ENCODE results near the gene ATP6V0C.
A peak's percentile ranks its signal among the peaks of the same experiment; 100 is the strongest.
"Not testable (repeated sequence)": the region's sequence is repeated elsewhere in the genome, so short reads cannot be mapped to it uniquely, and the experiment has no call there.

The ATP6V0C gene

DNA sequence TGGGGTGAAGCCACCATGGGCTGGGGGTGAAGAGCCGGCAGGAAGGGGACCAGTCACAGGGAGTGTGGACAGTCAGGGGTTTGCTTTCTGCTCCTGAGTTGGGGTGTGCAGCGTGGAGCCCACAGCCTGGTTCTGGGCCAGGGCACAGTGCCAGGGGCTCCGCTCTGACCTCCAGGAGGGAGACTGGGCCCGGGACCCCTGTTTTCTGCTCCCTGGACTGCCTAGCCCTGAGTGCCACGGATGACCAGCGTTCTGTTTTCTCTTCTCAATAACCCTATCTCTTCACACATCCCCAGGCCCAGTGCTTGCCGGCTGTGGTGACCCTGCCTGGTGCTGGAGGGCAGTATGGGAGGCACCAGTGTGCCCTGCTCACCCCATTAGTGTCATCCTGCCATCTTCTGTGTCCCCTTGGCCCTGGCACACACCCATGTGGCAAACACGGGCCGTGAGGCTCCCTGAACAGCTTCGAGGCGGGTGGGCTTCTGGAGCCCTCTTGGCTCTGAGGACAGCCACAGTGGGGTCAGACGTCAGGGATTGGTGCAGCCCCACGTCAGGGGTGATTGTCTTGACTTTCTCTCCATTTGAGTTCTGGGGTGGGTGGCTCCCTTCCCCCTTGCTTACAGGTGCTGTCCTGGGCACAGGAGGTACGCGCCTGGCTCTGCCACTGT is 16.3 kb downstream of the ATP6V0C start:
- DNase-seq = no peak

- DNase-seq = no peak
Observed at GRCh38 chr16:2530629-2531318, 17.0 kb downstream of the ATP6V0C start.

DNA sequence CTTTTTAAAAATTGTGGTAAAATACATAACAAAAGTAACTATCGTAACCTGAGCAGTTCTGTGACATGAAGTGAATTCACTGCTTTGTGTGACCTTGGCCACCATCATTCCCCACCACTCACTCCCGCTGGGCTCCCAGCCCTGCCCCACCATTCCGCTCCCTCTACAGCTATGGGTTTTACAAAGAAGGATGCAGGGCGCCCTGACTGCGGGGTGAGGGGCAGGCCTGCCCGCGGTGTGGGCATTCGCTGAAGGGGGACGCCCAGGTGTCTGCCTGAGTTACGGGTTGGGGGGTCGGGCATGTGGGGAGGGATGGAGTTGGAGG is 17.6 kb downstream of the ATP6V0C start, which contains the start of gene CEMP1:
Gene CEMP1, minus strand, starts transcription at position 38 of the 325 bp plus-strand sequence. CDS start 335 bp downstream, outside the sequence.
- DNase-seq = no peak

DNA sequence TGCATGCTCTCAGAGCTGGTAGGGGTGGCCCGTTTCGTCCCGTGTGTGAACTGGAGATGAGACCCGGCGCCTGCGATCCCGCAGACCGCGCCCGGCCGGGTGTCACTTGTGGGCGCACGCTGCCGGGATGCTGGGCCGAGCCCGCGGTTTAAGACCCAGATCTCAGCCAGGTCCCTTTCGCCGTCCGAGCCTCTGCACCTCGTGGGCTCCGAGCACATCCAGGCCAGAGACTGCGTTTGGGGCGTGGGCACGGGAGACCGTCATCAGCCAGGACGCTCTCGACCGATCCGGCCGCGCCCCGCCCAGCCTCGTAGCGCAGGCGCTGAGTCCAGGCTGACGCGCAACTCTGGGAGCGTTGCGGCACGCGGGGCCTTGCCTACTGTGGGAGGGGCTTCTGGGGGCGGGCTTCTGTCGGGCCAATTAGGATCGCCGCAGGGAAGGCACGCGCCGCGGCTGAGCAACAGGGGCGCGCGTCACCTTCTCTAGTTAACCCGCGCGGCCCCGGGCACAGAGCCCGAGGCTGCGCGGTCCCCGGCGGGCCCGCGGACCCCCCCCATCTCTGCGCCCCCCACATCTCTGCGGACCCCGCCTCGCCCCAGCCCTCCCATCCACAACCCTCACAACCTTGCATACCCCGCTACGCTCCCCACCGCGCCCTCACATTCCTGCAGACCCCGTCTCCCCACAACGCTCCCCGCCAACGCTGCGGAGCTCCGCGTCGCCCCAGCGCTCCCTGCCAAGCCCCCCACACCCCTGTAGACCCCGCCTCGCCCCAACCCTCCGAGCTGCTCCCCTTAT is 18.1 kb downstream of the ATP6V0C start:
- DNase-seq = peak; percentile 96

DNA sequence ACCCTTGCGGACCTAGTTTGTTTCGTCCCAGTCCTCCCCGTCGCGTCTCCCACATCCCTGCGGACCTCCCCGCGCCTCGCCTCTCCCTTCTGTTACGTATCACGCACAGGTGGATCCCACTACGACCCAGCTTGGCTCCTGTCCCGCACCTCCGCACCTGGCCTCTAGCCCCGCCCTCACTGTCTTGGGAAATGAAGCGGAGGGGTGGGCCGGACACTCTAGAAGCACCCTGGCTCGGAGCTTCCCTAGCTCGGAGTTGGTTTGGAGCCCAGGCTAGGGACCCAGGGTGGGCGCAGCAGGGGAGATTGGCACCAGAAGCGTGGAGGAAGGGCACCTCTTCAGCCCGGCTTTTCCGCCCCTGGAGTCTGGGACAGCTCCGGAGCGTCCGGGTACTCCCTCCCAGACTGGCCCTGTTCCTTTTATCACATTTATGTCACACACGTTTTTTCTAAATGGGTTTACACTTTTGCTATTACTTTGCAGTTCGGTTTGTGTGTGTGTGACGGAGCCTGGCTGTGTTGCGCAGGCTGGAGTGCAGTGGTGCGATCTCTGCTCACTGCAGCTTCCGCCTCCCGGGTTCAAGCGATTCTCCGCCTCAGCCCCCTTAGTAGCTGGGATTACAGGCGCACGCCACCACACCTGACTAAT is 18.9 kb downstream of the ATP6V0C start:
- peak; percentile 42 for DNase-seq

DNA sequence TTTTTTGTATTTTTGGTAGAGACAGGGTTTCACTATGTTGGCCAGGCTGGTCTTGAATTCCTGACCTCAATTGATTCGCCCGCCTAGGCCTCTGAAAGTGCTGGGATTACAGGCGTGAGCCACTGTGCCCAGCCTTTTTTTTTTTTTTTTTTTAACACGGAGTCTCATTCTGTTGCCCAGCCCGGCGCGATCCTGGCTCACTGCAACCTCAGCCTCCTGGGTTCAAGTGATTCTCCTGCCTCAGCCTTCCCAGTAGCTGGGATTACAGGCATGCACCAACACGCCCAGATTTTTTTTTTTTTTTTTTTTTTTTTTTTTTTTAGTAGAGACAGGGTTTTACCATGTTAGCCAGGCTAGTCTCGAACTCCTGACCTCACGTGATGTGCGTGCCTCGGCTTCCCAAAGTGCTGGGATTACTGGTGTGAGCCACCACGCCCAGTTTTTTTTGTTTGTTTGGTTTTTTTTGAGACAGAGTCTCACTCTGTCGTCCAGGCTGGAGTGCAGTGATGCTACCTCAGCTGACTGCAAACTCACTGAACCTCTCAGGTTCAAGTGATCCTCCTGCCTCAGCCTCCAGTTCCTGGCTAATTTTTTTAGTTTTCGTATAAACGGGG is 19.5 kb downstream of the ATP6V0C start:
- not testable (repeated sequence) for DNase-seq

DNA sequence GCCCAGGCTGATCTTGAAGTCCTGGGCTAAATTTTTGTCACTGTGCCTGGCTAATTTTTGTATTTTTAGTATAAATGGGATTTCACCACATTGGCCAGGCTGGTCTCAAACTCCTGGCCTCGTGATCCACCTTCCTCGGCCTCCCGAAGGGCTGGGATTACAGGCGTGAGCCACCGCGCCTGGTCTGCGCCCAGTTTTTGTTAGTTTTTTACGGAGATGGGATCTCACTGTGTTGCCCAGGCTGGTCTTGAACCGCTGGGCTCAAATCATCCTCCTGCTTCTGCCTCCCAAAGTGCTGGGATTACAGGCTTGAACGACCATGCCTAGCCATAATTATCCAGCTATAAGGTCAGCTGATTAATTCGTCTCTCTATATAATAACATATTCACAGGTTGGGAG is 20.2 kb downstream of the ATP6V0C start:
- no peak for DNase-seq

- DNase-seq = not testable (repeated sequence)
Observed at GRCh38 chr16:2534335-2534734, 20.6 kb downstream of the ATP6V0C start.

DNA sequence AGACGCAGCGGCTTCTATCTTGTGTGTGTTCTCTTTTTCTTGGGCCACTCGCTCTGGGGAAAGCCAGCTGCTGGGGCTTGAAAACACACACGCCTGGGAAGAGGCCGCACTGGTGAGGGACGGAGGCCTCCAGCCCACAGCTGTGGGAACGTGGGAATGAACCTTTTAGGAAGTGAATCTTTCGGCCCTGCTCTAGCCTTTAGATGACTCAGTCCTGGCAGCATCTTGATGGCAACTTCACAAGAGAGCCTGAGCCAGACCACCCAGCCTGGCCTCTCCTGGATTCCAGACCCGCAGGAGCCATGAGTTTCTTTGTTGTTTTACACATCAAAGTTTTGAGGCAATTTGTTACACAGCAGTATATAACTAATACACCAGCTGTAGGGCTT is 21.9 kb downstream of the ATP6V0C start:
- DNase-seq = no peak

GRCh38 chr16:2537451-2538379 is 24.0 kb downstream of the ATP6V0C start, which contains the start of gene PDPK1:
Gene PDPK1 (plus strand): TSS chr16:2538021. CDS start chr16:2538113, 92 bp downstream.
- peak; percentile 87 for DNase-seq

DNA sequence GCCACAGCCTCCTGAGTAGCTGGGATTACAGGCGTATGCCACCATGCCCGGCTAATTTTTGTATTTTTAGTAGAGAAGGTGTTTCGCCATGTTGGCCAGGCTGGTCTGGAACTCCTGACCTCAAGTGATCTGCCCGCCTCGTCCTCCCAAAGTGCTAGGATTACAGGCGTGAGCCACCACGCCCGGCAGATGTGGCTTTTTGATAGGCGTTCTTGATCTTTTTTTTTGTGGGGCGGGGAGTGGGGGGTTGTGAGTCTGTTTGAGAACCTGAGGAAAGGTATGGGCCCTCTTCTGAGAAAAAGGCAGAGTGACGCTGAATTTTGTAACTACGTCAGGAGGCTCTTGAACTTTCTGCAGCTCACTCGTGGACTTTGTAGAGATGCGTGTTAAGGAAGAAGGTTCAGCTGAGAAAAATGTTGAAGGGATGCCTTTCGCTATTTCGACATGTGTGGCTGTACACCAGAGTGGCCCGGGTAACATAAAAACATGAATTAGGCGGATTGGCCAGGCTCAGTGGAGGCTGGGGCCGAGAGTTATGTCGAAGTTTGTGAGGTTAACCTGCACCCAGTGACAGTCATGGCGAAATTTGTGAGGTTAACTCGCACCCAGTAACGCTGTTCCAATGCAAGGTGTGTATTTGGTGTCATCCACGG is 25.6 kb downstream of the ATP6V0C start:
- DNase-seq = not testable (repeated sequence)

DNA sequence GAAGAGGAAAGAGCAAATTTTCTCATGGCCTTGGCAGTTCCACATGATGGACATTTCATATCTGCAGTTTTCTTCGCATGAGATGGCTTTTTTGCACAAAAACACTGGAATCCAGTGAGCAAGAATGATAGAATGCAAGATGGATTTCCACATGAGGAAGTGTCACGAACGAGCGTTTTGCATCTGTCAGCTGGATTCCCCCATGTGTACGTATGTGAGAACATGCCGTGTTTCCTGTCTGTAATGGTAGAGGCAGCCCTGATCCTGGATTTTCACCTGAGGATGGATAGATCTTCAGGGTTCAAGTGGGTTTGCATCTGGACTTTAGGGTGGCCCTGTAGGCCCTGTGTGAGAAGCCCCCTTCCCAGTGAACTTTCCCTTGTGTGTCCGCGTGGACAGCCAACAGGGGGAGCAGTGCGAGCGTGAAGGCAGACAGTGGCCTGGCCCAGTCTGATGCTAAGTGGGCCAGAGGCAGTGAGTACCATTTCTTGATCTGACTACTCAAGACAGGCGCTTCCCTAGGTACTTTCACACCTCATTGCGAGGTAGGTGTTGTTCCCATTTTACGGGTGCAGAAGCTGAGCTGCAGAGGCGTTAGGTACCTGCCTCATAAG is 26.2 kb downstream of the ATP6V0C start:
- not testable (repeated sequence) for DNase-seq

DNA sequence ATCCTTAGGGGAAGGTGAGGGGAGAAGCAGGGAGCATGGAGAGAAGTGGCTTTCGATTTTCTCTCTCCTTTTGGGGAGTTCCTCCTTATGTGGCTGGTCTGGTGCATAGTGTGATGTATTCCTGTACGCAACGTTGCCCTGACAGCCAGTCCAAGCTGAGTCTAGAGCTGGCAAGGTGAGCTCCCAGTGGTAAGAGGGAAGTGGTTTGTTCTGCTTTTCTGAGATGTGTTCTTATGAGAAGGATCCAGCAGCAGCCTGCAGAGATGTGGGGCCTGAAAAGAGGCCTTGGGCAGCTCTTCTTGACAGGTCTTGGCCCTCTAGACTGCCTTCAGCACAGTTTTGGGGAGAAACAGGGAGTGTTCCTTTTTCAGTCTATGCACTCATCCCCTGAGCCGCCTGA is 27.2 kb downstream of the ATP6V0C start:
- not testable (repeated sequence) for DNase-seq

- not testable (repeated sequence) for DNase-seq
Observed at GRCh38 chr16:2541409-2541808, 27.7 kb downstream of the ATP6V0C start.

DNA sequence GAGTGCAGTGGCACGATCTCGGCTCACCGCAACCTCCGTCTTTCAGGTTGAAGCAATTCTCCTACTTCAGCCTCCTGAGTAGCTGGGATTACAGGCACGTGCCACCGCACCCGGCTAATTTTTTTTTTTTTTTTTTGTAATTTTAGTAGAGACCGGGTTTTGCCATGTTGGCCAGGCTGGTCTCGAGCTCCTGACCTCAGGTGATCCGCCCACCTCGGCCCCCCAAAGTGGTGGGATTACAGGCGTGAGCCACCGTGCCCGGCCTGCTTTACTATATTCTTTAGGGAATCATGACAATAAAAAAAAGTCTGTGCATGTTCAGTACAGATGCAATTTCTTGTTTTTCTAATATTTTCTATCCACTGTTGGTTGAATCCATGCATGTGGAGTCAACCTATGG is 30.0 kb downstream of the ATP6V0C start:
- not testable (repeated sequence) for DNase-seq

GRCh38 chr16:2550283-2550878 is 36.6 kb downstream of the ATP6V0C start:
- DNase-seq = not testable (repeated sequence)

- DNase-seq = not testable (repeated sequence)
Observed at GRCh38 chr16:2551420-2551889, 37.7 kb downstream of the ATP6V0C start.

DNA sequence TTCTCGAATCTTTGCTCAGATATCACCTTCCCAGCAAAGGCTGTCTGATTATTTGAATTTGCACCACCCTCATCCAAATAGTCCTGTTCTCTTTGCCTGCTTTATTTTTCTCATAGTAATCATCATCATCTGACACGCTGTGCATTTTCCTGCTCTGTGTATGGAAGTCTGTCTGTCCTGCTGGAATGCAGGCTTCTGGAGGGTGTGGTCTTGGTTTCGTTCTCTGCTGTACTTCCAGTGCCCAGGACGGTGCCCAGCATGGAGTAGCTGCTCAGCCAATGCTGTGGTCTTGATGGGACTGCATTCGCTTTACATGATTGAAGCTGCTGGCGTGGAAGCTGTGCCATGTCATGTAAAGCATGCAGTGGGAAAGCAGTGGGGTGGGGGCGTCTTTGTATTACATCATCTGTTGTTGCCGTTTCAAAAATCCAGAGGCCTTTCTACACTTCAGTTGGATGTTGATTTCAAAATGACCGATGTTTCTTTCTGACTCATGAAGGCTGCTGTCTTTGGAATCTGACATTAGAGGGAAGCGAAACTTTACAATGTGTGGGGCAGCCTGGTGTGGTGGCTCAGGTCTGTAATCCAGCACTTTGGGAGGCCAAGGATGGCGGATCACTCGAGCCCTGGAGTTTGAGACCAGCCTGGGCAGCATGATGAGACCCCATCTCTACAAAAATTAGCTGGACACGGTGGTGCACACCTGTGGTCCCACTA is 41.1 kb downstream of the ATP6V0C start:
- not testable (repeated sequence) for DNase-seq

DNA sequence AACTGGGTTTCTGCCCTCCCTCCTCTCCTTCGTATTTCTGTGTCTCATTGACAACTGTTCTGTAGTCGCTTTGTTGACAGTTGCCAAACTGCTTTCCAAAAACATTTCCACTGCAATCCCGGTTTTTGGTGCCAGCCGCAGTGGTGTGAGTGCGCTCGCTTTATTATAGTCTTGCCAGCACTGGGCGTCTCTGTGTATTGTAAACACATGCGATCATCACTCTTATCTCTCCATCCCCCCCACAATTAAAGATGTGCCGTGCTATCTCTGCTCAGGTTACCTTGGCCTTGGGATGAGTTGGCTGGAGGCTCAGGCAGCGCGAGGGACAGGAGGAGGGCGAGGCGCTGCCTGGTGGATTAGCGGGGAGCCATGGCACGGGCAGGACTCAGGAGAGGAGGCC is 43.4 kb downstream of the ATP6V0C start:
- not testable (repeated sequence) for DNase-seq

All from stimulated activated CD4-positive, alpha-beta T cell treated with anti-CD3 and anti-CD28 coated beads, Interleukin-12 subunit alpha, Interleukin-12 subunit beta, amount 100 ng/mL, for 4 hours (primary cell).